Loucy (cell line): ENCODE data around the gene LIN7B.

Experiments
- CTCF ChIP-seq: fragments of 200-600 bp; sonication (generic); conservative IDR thresholded peaks from 2 replicates; pipeline ENCODE4 v1.5.1; 2014; ENCODE audit warnings: mild to moderate bottlenecking, antibody characterized with exemption, low read length
- EZH2phosphoT487 ChIP-seq: fragments of 200-600 bp; IDR thresholded peaks from 2 replicates; pipeline ENCODE4 v1.6.1; 2018; ENCODE audit warnings: antibody characterized with exemption, mild to moderate bottlenecking, moderate library complexity, borderline replicate concordance

- TF ChIP-seq CTCF (no peak), EZH2phosphoT487 (no peak)
Observed at GRCh38 chr19:49067554-49067953, 46.6 kb upstream of the LIN7B start.
